ENCODE measurements around the gene VWC2L. TPM values are rescaled to one million over a fixed set of nuclear protein-coding genes. Genes with fewer than 3 reads are reported as not detected.

VWC2L gene
- total and polyA plus RNA-seq, 10 of the 15 experiments (the other 5 are each of a cell fraction or from before 2014, with no cell fraction given), result not detected

DNA sequence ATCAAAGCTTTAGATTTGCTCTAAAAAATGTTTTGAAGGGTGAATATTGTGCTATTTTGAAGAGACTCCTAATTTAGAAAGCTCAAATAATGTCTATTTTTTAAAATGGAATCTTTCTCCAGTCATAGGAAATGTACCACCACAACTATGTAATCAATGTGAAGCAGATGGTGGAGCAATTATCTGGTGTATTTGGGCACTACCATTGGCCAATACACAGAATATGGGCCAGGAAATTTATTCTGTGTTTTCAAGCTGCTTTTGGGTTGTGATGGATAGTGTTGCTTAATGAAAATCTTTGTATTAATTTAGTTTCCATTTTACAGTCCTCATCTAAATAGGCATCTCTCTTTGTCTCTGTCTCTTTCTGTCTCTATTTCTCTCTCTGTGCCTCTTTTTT, 17.1 kb upstream of the VWC2L start:
- no peaks in the 10 kb centered on the region for H3K27me3 ChIP-seq (replicated peaks in 1 of 2; ENCODE audit: control insufficient read depth in 2 of 2, insufficient read depth in 2 of 2, low read length in 1 of 2)
- H3K9ac ChIP-seq (ENCODE audit: control insufficient read depth, insufficient read depth, low read length), result no peak overlapping the region
- no peaks in the 10 kb centered on the region for H4K20me1 ChIP-seq (ENCODE audit: control insufficient read depth, insufficient read depth)
- BruUV-seq (replicated peaks), result no TSS peak
- ChIA-PET SMC1A (ENCODE audit: uncharacterized antibody, unreplicated experiment) (interaction anchor here (0.7 to 1.4 kb wide), 2 partner anchors 16 to 84 kb away, joined by 3 read pairs; no protein-coding TSS in a partner anchor), RAD21 (ENCODE audit: unreplicated experiment) (no interaction called here), CTCF (interaction anchor here (0.6 to 0.8 kb wide), 2 partner anchors 12 to 435 kb away, joined by 3 read pairs; no protein-coding TSS in a partner anchor), POLR2A (no interaction called here)
- H3K36me3 ChIP-seq (ENCODE audit: control insufficient read depth in 2 of 2, insufficient read depth in 2 of 2, low read length in 1 of 2), result no peaks in the 10 kb centered on the region
- TF ChIP-seq MXI1 (IDR thresholded peaks at IDR 0.05; ENCODE audit: low read depth, low read length), result no peak
- H3K27ac ChIP-seq (ENCODE audit: control insufficient read depth, insufficient read depth), result no peak overlapping the region
- FAIRE-seq, result no peak
- no peaks in the 10 kb centered on the region for H3K4me1 ChIP-seq (ENCODE audit: control insufficient read depth, insufficient read depth, low read length)
- no peak for ATAC-seq
- no peaks in the 10 kb centered on the region for H3K9me3 ChIP-seq (replicated peaks; ENCODE audit: control insufficient read depth, insufficient read depth, low read length)
- no peaks in the 10 kb centered on the region for H3K79me2 ChIP-seq (ENCODE audit: control insufficient read depth, insufficient read depth, low read length)
- H3K4me2 ChIP-seq (ENCODE audit: control insufficient read depth, insufficient read depth), result no peak overlapping the region
- in situ Hi-C loops (cut with MboI), result no loop called here
- H2AFZ ChIP-seq (ENCODE audit: control insufficient read depth, low read depth, low read length), result no peak overlapping the region
- H3K4me3 ChIP-seq, result no peak overlapping the region
- no peak for DNase-seq (ENCODE audit: low read depth, low spot score)
- intact Hi-C loops (cut with micrococcal nuclease; ENCODE audit: unreplicated experiment), result no loop called here

DNA sequence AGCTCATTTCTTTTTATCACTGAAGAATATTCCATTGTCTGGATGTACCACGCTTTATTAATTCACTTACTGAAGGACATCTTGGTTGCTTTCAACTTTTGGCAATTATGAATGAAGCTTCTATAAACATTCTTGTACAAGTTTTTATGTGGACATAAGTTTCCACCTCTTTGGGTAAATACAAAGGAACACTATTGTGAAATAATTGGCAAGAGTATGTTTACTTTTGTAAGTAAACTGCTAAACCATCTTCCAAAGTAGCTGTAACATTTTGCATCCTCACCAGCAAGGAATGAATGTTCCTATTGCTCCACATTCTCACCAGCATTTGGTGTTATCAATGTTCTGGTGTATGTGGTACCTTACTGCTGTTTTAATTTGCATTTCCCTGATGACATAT, 15.8 kb upstream of the VWC2L start:
- Histone ChIP-seq H3K27ac (ENCODE audit: control insufficient read depth, insufficient read depth) (no peak overlapping the region), H2AFZ (ENCODE audit: control insufficient read depth, low read depth, low read length) (no peak overlapping the region), H4K20me1 (ENCODE audit: control insufficient read depth, insufficient read depth) (no peaks in the 10 kb centered on the region), H3K9ac (ENCODE audit: control insufficient read depth, insufficient read depth, low read length) (no peak overlapping the region), H3K27me3 (replicated peaks in 1 of 2; ENCODE audit: control insufficient read depth in 2 of 2, insufficient read depth in 2 of 2, low read length in 1 of 2) (no peaks in the 10 kb centered on the region), H3K36me3 (ENCODE audit: control insufficient read depth in 2 of 2, insufficient read depth in 2 of 2, low read length in 1 of 2) (no peaks in the 10 kb centered on the region), H3K79me2 (ENCODE audit: control insufficient read depth, insufficient read depth, low read length) (no peaks in the 10 kb centered on the region), H3K4me3 (no peak overlapping the region), H3K4me2 (ENCODE audit: control insufficient read depth, insufficient read depth) (no peak overlapping the region), H3K4me1 (ENCODE audit: control insufficient read depth, insufficient read depth, low read length) (no peaks in the 10 kb centered on the region), H3K9me3 (replicated peaks; ENCODE audit: control insufficient read depth, insufficient read depth, low read length) (no peaks in the 10 kb centered on the region)
- no TSS peak for BruUV-seq (replicated peaks)
- ChIA-PET CTCF (no interaction called here), POLR2A (no interaction called here), RAD21 (ENCODE audit: unreplicated experiment) (no interaction called here), SMC1A (ENCODE audit: uncharacterized antibody, unreplicated experiment) (interaction anchor here (1.2 kb wide), 1 partner anchor 20 kb away, joined by 3 read pairs; no protein-coding TSS in a partner anchor)
- TF ChIP-seq DPF2 (IDR thresholded peaks at IDR 0.05), result no peak
- TF ChIP-seq BMI1 (IDR thresholded peaks at IDR 0.05; ENCODE audit: borderline replicate concordance), result no peak
- TF ChIP-seq, protein P1, sequence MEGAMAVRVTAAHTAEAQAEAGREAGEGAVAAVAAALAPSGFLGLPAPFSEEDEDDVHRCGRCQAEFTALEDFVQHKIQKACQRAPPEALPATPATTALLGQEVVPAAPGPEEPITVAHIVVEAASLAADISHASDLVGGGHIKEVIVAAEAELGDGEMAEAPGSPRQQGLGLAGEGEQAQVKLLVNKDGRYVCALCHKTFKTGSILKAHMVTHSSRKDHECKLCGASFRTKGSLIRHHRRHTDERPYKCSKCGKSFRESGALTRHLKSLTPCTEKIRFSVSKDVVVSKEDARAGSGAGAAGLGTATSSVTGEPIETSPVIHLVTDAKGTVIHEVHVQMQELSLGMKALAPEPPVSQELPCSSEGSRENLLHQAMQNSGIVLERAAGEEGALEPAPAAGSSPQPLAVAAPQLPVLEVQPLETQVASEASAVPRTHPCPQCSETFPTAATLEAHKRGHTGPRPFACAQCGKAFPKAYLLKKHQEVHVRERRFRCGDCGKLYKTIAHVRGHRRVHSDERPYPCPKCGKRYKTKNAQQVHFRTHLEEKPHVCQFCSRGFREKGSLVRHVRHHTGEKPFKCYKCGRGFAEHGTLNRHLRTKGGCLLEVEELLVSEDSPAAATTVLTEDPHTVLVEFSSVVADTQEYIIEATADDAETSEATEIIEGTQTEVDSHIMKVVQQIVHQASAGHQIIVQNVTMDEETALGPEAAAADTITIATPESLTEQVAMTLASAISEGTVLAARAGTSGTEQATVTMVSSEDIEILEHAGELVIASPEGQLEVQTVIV (IDR thresholded peaks at IDR 0.05; ENCODE audit: borderline replicate concordance, partially characterized antibody), result no peak
- TF ChIP-seq FOS (IDR thresholded peaks at IDR 0.05; ENCODE audit: borderline replicate concordance, extremely low read depth, insufficient read length), result no peak
- no peak for TF ChIP-seq RELA (IDR thresholded peaks at IDR 0.05; ENCODE audit: borderline replicate concordance, partially characterized antibody)
- TF ChIP-seq MXI1 (IDR thresholded peaks at IDR 0.05; ENCODE audit: low read depth, low read length), result no peak
- TF ChIP-seq, protein P2, sequence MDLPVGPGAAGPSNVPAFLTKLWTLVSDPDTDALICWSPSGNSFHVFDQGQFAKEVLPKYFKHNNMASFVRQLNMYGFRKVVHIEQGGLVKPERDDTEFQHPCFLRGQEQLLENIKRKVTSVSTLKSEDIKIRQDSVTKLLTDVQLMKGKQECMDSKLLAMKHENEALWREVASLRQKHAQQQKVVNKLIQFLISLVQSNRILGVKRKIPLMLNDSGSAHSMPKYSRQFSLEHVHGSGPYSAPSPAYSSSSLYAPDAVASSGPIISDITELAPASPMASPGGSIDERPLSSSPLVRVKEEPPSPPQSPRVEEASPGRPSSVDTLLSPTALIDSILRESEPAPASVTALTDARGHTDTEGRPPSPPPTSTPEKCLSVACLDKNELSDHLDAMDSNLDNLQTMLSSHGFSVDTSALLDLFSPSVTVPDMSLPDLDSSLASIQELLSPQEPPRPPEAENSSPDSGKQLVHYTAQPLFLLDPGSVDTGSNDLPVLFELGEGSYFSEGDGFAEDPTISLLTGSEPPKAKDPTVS (IDR thresholded peaks at IDR 0.05; ENCODE audit: low read depth, low read length), result no peak
- no peak for TF ChIP-seq MTA2 (IDR thresholded peaks at IDR 0.05; ENCODE audit: low read depth)
- no peak for TF ChIP-seq NR2C1 (IDR thresholded peaks at IDR 0.05)
- intact Hi-C loops (cut with micrococcal nuclease; ENCODE audit: unreplicated experiment) (no loop called here), in situ Hi-C loops (cut with MboI) (no loop called here)
- FAIRE-seq, result no peak
- ATAC-seq, result no peak
- DNase-seq (ENCODE audit: low read depth, low spot score), result no peak
- 0% methylated on average over 1 of the region's 1 CpG for WGBS (ENCODE audit: insufficient coverage, insufficient replicate concordance, low lambda C conversion rate, missing lambda C conversion rate)
